HG03196 (cell line): Measurements from ENCODE around the gene SLC7A6OS.

Experiments used
- ATAC-seq: cut with Tn5 transposase; IDR thresholded peaks from one replicate; pipeline ENCODE4 v1.9.1; 2021; ENCODE audit not compliant: unreplicated experiment

The SLC7A6OS gene

GRCh38 chr16:68310774-68311511, at the start of gene SLC7A6OS, which contains the start of gene PRMT7:
TSS of gene SLC7A6OS (minus strand) at chr16:68310946. CDS start at chr16:68310926, 20 bp downstream.
TSS of gene PRMT7 (plus strand) at chr16:68311019. CDS start at chr16:68315980, 4,961 bp downstream.
- peak; percentile 93 for ATAC-seq

GRCh38 chr16:68359398-68360191, 48.8 kb upstream of the SLC7A6OS start:
- no peak for ATAC-seq

GRCh38 chr16:68358951-68359350, 48.2 kb upstream of the SLC7A6OS start:
- no peak for ATAC-seq

- ATAC-seq, result no peak
Measured at GRCh38 chr16:68357923-68358322, 47.2 kb upstream of the SLC7A6OS start.

GRCh38 chr16:68357521-68357922, 46.8 kb upstream of the SLC7A6OS start:
- no peak for ATAC-seq

GRCh38 chr16:68356919-68357286, 46.2 kb upstream of the SLC7A6OS start:
- no peak for ATAC-seq

GRCh38 chr16:68356249-68356918, 45.6 kb upstream of the SLC7A6OS start:
- ATAC-seq, result peak; percentile 69

- ATAC-seq, result peak; percentile 16
Measured at GRCh38 chr16:68355447-68356248, 44.9 kb upstream of the SLC7A6OS start.

- ATAC-seq, result no peak
Measured at GRCh38 chr16:68354816-68355215, 44.1 kb upstream of the SLC7A6OS start.

- ATAC-seq, result no peak
Measured at GRCh38 chr16:68353366-68353765, 42.6 kb upstream of the SLC7A6OS start.

GRCh38 chr16:68351991-68352431, 41.3 kb upstream of the SLC7A6OS start:
- ATAC-seq, result no peak

GRCh38 chr16:68351463-68351862, 40.7 kb upstream of the SLC7A6OS start:
- ATAC-seq, result no peak

- ATAC-seq, result no peak
Measured at GRCh38 chr16:68350813-68351350, 40.1 kb upstream of the SLC7A6OS start.

GRCh38 chr16:68349838-68350410, 39.2 kb upstream of the SLC7A6OS start:
- ATAC-seq, result no peak

GRCh38 chr16:68348639-68349445, 38.1 kb upstream of the SLC7A6OS start:
- no peak for ATAC-seq

- no peak for ATAC-seq
Measured at GRCh38 chr16:68347605-68348004, 36.9 kb upstream of the SLC7A6OS start.

- ATAC-seq, result no peak
Measured at GRCh38 chr16:68346892-68347480, 36.2 kb upstream of the SLC7A6OS start.

- no peak for ATAC-seq
Measured at GRCh38 chr16:68345958-68346635, 35.4 kb upstream of the SLC7A6OS start.
